SK-N-SH treated with all-trans-retinoic acid at 6 μM for 48 hours (cell line): Measurements from ENCODE around the gene GPSM1.
A peak's percentile ranks its signal among the peaks of the same experiment; 100 is the strongest.

Experiments
- ATAC-seq: fragments of 200-7000 bp; cut with Tn5 transposase; 3 replicates; pipeline ENCODE4 v1.9.1; 2020; ENCODE audit warnings: mild to moderate bottlenecking, moderate library complexity
- ARNTL ChIP-seq: fragments of 450-650 bp; formaldehyde crosslinking; IDR thresholded peaks from 2 replicates; pipeline ENCODE4 v1.5.0; 2020; ENCODE audit warnings: low read depth, mild to moderate bottlenecking, moderate library complexity, borderline replicate concordance
- BACH2 ChIP-seq: fragments of 250-450 bp; sonication (Bioruptor Pico); IDR thresholded peaks from 2 replicates; pipeline ENCODE4 v1.9.0; 2021; ENCODE audit warnings: mild to moderate bottlenecking, borderline replicate concordance
- GLIS3 ChIP-seq: fragments of 250-450 bp; sonication (Bioruptor Pico); IDR thresholded peaks from 2 replicates; pipeline ENCODE4 v1.5.0; 2020; ENCODE audit warnings: mild to moderate bottlenecking, moderate library complexity
- SNAI2 ChIP-seq: fragments of 250-450 bp; sonication (Bioruptor Pico); IDR thresholded peaks from 2 replicates; pipeline ENCODE4 v1.5.0; 2020; ENCODE audit warnings: mild to moderate bottlenecking, moderate library complexity
- TCF4 ChIP-seq: fragments of 250-450 bp; sonication (Bioruptor Pico); IDR thresholded peaks from 2 replicates; pipeline ENCODE4 v1.8.0; 2021; ENCODE audit warnings: mild to moderate bottlenecking, moderate library complexity, borderline replicate concordance
- TOX ChIP-seq: fragments of 250-450 bp; sonication (Bioruptor Pico); IDR thresholded peaks from 2 replicates; pipeline ENCODE4 v1.8.0; 2021; ENCODE audit warnings: mild to moderate bottlenecking, moderate library complexity, borderline replicate concordance
- ZC3H10 ChIP-seq: fragments of 250-450 bp; sonication (Bioruptor Pico); IDR thresholded peaks from 2 replicates; pipeline ENCODE4 v1.5.1; 2021; ENCODE audit warnings: mild to moderate bottlenecking, moderate library complexity
- ZFP3 ChIP-seq: fragments of 250-450 bp; sonication (Bioruptor Pico); IDR thresholded peaks from 2 replicates; pipeline ENCODE4 v1.5.0; 2020; ENCODE audit warnings: mild to moderate bottlenecking, moderate library complexity
- ZNF565 ChIP-seq: fragments of 450-650 bp; formaldehyde crosslinking; conservative IDR thresholded peaks from 2 replicates; pipeline ENCODE4 v1.5.0; 2020; ENCODE audit warnings: low read depth, mild to moderate bottlenecking, moderate library complexity
- ZNF8 ChIP-seq: fragments of 450-650 bp; formaldehyde crosslinking; IDR thresholded peaks from 2 replicates; pipeline ENCODE4 v1.5.0; 2020; ENCODE audit warnings: mild to moderate bottlenecking, moderate library complexity
- TF ChIP-seq, protein P1 (sequence below): fragments of 250-450 bp; sonication (Bioruptor Pico); IDR thresholded peaks from 2 replicates; pipeline ENCODE4 v1.8.0; 2021; ENCODE audit warnings: low read depth, mild to moderate bottlenecking, moderate library complexity, borderline replicate concordance
- TF ChIP-seq, protein P2 (sequence below): fragments of 250-450 bp; sonication (Bioruptor Pico); IDR thresholded peaks from 2 replicates; pipeline ENCODE4 v1.5.1; 2020; ENCODE audit warnings: low read depth, mild to moderate bottlenecking, moderate library complexity
- TF ChIP-seq, protein P3 (sequence below): fragments of 250-450 bp; sonication (Bioruptor Pico); IDR thresholded peaks from 2 replicates; pipeline ENCODE4 v1.5.1; 2021; ENCODE audit warnings: mild to moderate bottlenecking, moderate library complexity

The GPSM1 gene

DNA sequence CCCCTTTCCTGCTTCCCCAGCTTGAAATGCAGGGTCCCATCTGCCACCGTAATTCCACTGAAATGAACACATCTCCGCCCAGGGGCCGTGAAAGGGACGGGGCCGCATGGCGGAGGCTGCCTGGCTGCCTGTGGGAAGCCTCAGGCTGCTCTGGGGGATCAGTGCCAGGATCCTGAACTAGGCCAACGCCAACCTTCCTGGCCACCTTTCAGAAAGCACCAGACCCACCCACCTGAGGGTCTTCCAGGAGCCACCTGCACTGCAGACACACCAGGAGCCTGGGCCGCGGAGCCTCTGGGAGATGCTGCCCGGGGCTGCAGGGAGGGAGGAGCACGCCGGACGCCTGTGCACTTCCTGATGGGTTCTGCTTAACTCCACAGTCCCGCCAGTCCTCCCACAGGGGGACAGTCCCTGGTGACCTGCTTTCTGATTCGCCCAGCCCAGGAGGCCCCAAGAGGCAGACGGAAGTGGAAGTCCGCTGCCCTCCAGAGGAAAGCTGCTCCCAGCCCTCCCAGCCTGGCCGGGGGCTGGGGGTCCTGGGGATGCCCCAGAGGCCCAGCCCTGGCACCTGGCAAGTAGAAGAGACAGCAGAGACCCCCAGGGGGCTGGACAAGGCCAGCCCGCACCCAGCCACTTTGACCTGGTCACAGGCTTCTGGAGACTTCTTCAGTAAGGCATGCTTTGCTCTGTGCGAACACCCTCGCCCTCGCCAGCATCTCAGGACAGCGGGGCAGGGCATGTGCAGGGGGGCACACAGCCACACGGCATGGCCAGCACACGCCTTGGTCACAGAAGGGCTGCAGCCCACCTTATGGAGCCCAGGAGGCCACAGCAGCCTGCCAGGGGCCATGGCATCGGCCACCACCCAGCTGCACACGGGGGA lies 46.2 kb downstream of the GPSM1 start, which contains the start of gene CARD9:
Gene CARD9 (minus strand): TSS at position 370 of the 883 bp plus-strand sequence. CDS start 1,591 bp downstream, outside the sequence.
- ATAC-seq: peak; percentile 27
- TF ChIP-seq, protein P1, sequence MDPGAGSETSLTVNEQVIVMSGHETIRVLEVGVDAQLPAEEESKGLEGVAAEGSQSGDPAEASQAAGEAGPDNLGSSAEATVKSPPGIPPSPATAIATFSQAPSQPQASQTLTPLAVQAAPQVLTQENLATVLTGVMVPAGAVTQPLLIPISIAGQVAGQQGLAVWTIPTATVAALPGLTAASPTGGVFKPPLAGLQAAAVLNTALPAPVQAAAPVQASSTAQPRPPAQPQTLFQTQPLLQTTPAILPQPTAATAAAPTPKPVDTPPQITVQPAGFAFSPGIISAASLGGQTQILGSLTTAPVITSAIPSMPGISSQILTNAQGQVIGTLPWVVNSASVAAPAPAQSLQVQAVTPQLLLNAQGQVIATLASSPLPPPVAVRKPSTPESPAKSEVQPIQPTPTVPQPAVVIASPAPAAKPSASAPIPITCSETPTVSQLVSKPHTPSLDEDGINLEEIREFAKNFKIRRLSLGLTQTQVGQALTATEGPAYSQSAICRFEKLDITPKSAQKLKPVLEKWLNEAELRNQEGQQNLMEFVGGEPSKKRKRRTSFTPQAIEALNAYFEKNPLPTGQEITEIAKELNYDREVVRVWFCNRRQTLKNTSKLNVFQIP (CRISPR knock-in tag): no peak
- TF ChIP-seq TOX (CRISPR knock-in tag): no peak
- TF ChIP-seq, protein P2, sequence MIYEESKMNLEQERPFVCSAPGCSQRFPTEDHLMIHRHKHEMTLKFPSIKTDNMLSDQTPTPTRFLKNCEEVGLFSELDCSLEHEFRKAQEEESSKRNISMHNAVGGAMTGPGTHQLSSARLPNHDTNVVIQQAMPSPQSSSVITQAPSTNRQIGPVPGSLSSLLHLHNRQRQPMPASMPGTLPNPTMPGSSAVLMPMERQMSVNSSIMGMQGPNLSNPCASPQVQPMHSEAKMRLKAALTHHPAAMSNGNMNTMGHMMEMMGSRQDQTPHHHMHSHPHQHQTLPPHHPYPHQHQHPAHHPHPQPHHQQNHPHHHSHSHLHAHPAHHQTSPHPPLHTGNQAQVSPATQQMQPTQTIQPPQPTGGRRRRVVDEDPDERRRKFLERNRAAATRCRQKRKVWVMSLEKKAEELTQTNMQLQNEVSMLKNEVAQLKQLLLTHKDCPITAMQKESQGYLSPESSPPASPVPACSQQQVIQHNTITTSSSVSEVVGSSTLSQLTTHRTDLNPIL (CRISPR knock-in tag): no peak

DNA sequence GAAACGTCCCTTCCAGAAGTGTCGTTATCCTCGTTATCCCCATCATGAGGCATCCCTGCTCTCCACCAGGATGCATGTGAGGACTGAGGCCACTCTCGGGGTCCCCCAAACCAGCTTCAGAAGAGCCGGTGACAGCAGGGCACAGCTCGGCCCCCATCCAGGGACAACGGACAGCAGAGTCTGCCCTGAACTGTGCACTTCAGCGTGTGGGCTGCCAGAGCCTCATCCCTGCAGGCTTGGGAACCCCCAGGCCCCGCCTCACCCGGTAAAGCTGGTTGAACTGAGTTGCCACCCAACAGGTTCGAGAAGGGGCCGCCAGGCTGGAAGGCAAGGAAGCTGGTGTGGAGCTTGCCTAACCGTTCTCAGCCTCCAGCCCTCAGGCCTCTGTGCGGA lies 46.8 kb downstream of the GPSM1 start:
- ATAC-seq: no peak
- TF ChIP-seq ZNF8: no peak
- no peak for TF ChIP-seq ZNF565 (CRISPR knock-in tag)
- no peak for TF ChIP-seq ARNTL (CRISPR knock-in tag)
- no peak for TF ChIP-seq BACH2 (CRISPR knock-in tag)
- TF ChIP-seq, all 23 proteins: peak for 0

DNA sequence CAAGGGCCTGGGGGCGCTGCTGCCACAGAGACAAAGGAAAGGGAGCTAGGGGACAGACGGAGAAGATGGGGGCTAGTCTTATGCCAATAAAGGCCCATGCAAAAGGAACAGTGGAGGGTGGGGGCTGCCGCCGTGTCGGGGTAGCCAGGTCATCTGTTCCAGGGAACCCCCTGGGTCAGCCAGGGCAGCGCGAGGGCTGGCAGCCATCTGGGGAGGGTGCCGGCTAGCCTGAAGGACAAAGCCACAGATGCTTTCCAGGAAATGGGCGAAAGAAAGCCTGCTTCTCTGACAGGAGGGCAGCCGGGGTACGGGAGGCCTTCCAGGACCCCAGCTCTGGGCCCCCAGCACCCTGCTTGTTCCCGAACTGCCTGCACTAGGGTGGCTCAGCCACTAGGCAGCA lies 47.8 kb downstream of the GPSM1 start:
- no peak for ATAC-seq
- TF ChIP-seq ZNF565 (CRISPR knock-in tag) (no peak), ZNF8 (no peak), ZC3H10 (CRISPR knock-in tag) (no peak), BACH2 (CRISPR knock-in tag) (no peak), TOX (CRISPR knock-in tag) (no peak), ZFP3 (no peak)
- TF ChIP-seq, protein P3, sequence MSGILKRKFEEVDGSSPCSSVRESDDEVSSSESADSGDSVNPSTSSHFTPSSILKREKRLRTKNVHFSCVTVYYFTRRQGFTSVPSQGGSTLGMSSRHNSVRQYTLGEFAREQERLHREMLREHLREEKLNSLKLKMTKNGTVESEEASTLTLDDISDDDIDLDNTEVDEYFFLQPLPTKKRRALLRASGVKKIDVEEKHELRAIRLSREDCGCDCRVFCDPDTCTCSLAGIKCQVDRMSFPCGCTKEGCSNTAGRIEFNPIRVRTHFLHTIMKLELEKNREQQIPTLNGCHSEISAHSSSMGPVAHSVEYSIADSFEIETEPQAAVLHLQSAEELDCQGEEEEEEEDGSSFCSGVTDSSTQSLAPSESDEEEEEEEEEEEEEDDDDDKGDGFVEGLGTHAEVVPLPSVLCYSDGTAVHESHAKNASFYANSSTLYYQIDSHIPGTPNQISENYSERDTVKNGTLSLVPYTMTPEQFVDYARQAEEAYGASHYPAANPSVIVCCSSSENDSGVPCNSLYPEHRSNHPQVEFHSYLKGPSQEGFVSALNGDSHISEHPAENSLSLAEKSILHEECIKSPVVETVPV: no peak

DNA sequence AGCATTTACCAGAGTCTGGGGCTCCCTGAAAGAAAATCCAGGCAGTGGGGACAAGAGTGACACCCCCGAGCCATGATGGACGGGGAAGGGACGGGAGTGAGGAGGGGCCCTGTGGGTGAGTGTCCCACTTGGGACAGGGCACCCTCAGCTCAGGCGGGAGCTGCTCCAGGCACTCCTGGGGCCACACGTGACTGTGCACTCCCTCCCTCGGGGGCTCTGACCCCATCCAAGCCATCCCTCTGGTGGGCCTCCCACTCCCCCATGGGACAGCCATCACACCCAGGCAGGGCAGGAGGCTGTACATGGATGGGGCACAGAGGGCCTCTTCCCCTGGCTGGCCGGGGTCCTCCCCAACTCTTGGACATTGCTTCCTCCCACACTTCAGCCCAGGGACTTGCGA lies 49.1 kb downstream of the GPSM1 start:
- TF ChIP-seq SNAI2: no peak
- TF ChIP-seq, protein P1 (CRISPR knock-in tag): no peak
- no peak for TF ChIP-seq ZNF565 (CRISPR knock-in tag)
- TF ChIP-seq ZNF8: no peak
- no peak for TF ChIP-seq GLIS3 (CRISPR knock-in tag)
- TF ChIP-seq BACH2 (CRISPR knock-in tag): no peak
- no peak for TF ChIP-seq TCF4
- ATAC-seq: no peak

DNA sequence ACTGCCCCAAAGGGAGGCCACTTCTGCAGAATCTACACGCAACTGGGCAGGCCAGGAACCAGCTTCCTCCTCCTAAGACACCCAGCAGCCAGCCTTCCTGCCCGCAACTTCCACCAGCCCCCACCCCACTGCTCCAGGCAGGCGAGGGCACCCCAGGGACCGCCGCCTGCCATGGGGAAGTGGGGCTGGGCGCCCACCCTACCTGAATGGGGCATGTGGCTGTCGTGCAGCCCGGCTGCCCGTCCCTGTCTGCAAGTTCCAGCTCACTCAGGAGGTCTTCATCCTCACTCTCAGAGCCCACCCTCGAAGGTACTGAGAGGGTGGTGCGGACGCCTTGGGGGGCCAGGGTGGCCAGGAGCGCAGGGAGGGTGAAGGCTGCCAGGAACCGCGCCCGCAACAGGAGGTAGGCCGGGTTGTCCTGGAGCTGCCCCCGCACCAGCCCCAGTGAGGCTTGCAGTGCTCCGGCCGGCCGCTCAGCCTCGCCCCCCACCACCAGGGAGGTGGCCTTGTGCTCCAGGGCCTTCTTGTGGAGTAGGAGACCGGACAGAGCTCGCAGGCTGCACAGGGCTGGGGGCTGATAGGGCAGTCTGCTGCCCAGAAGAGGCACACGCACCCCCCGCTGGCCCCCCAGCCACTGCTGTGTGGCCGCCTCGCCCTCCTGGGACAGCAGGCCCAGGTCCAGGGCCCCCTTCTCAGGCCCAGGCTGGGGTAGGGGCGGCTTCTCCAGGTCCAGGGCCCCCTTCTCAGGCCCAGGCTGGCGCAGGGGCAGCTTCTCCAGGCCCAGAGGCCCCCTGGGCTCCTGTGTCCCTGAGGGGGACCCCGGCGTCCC lies 50.2 kb downstream of the GPSM1 start:
- no peak for ATAC-seq
- TF ChIP-seq BACH2 (CRISPR knock-in tag): no peak
- TF ChIP-seq TOX (CRISPR knock-in tag): no peak
